Pons (tissue), 1 donor: ENCODE data around the gene LMTK2.
"Not testable (repeated sequence)": the region's sequence is repeated elsewhere in the genome, so short reads cannot be mapped to it uniquely, and the experiment has no call there.

Experiments
- DNase-seq: peaks from one replicate; pipeline ENCODE4 v3.0.0-alpha.2; 2016; ENCODE audit warnings: low spot score

Gene LMTK2

DNA sequence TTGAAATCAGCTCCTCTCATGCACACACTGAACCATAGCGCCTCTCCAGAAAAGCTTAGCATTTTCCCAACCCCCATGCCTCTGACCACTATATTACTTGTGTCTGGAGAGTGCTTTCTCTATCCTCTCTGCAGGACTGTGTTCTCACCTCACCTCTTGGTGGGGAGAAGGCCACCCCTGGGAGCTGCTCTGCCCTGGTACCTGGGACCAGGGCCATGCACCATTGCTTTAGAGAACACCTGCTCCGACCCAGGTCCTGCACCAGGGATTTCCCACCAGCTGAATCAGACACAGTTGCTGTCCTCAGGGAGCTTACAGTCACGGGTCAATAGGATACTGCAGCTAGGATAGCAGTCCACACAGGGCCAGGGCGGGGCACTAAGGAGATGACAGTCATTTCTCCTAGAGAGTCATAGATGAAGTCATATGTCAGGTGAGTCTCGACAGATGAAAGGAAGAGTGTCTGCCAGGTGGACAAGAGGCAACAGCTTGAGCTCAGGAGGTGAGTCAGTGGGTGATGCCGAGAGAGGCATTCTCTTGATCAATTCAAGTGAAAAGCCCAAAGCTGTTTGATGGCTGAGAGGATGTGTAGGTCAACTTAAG lies 619 bp upstream of the LMTK2 start:
- peak; percentile 32 for DNase-seq

DNA sequence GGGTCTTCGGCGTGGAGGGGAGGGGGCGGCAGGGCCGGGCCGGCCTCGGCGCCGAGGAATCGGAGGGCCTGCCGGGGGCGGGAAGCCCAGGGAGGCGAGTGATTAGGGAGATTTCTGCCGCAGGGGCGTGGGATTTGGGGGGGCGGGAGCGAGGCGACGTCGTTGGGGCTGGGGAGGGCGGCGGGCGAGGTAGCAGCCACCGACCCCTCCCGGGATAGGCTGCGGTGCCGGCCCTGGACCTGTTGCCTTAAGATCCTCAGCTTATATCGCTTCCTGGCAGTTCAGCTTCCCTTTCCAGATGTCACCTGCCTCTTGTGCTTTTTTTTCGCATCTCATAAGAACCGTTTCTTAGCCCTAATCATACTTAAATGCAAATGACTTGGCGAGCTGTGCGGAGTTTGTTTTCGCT lies 655 bp downstream of the LMTK2 start:
- no peak for DNase-seq

DNA sequence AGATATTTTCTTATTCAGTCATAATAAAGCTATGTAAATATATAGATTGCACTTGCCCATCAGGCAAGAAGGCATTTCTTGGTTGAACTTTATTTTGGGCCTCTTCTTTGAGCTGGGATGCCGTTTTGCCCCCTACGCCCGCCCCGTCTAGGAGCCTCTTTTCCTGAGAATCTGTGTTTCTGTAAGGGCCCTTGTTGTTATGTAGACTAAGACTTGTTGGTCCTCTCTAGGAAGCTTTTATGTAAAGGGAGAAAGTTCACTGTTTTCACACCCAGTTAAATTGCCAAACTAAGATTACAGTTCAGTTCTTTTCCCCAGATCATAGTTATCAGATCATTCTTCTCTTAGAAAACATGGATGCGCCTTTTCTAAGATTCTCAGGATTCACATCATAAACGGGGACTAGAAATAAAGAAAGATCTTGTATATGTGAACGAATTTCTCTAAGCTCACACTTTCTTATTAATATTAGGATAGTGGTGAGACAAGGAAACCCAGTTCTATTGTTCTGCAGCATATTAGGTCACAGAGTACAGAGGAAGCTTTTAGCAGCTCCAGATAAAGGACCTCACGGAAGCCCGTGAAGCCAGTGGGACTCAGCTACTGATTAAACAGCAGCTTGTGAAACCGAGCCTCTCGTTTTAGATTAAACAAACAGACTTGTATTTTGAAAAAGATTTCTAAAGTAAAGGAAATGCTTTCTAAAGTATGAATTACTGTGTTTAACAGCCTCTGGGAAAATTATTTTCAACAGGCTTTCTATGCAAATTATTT lies 3.8 kb downstream of the LMTK2 start:
- peak; percentile 66 for DNase-seq

DNA sequence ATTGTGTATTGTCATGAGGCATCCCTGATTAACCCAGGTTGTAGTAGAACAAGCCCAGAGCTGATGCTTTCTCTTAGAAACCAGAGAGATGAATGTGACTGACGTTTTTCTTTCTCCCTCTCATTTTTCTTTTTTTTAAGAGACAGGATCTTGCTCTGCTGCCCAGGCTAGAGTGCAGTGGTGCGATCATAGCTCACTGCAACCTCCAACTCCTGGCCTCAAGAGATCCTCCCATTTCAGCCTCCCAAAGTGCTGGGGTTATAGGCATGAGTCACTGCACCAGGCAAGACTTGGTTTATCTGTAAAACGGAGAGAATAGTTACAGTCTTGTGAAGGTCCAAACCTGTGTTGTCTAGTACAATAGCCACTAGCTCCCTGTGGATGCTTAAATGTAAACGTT lies 5.4 kb downstream of the LMTK2 start:
- no peak for DNase-seq

DNA sequence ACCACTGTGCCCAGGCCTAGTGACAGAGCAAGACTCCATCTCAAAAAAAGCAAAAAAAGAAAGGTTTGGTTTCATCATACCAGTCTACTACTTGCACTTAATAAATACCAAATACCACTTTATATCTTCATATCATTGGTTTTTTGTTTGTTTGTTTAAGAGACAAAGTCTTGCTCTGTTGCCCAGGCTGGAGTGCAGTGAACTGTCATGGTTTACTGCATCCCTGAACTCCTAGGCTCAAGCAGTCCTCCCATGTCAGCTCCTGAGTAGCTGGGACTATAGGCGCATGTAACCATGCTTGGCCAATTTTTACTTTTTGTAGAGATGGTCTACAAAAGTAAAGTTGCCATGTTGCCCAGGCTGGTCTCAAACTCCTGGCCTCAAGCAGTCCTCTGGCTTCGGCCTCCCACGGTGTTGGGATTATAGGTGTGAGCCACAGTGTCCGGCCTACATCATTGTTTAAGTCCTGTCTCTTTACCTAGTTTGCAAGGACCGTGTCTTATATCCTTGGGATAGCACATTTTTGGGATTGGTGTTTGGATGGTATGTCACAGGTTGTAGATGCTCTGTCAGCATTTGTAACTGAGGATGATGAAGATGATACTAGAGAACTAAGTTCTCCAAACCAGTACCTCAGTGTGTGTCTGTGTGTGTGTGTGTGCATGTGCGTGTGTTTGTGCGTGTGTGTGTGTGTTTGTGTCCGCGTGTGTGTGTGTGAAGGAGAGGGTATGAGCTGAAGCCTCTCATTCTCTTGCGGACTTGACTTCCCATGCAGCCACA lies 9.3 kb downstream of the LMTK2 start:
- DNase-seq, result no peak

DNA sequence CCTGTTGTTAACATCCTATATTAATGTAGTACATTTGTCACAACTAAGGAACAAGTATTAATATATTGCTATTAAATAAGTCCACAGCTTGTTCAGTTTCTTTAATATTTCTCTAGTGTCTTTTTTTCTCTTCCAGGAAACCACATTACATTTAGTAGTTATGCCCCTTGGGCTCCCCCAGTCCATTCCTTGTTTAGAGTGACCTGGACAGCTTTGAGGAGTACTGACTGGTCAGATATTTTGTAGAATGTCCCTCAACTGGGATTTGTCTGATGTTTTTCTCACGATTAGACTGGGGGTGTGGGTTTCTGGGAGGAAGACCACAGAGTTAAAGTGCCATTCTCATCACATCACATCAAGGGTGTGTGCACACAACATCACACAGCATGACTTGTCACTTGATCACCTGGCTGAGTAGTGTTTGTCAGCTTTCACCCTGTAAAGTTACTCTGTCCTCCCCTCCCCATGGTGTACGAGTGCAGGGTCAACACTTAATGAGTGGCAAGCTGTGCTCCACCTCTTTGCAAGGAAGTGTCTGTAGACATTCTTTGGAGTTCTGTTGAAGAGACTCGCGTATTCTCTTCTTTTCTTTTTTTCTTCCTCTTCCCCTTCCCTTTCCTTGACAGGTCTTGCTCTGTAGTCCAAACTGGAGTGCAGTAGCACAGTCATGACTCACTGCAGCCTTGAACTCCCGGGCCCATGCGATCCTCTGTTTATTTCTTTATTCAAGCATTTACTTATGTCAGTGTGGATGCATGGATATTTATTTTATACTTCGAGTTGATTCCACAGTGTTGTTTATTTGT lies 10.2 kb downstream of the LMTK2 start:
- DNase-seq, result no peak

DNA sequence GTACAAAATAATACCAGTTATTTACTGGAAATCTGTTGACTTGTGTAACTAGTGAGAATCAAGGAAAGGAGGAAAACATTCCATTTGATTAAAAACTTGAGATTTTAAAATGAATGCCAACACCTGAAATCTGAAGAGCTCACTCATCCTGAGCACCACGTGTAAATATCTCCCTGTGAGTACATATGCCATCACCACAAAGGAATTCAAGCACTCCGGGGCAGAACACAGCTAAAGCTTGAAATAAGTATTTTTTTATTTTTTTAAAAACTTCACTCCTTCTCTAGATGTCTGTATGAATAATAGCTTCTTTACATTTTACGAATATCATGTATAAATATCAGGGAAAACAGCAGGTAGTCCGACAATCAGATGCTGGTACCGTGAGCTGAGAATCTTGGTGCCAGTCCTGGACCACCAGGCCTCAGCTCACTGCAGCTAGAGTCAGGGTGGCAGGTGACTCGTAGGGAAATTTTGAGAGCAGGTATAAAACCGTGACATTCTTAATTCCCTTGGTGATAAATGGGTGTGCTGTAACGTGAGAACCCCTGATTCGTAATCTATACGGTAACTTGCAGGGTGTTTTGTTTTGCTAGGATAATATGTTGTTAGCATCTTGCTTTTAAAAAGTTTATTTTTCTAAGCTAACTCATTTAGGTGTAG lies 12.7 kb downstream of the LMTK2 start:
- DNase-seq, result no peak

DNA sequence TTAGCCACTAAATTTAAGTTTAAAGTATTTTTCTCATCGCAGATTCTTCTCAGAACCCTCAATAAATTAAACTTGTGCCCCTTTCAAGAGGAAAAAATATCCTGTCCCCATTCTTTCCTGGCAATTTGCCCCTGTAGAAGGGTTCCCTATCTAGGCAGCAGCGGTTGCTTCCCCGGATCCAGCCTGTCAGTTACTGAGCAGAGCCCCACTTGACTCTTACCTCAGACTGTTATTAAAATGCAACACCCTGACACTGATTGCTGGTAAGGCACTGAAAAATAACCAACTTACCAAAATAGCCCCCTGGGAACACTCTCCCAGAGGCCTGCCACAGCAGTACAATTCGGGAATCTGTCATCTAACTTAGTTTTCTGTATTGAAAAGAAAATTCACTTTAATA lies 13.9 kb downstream of the LMTK2 start:
- no peak for DNase-seq

DNA sequence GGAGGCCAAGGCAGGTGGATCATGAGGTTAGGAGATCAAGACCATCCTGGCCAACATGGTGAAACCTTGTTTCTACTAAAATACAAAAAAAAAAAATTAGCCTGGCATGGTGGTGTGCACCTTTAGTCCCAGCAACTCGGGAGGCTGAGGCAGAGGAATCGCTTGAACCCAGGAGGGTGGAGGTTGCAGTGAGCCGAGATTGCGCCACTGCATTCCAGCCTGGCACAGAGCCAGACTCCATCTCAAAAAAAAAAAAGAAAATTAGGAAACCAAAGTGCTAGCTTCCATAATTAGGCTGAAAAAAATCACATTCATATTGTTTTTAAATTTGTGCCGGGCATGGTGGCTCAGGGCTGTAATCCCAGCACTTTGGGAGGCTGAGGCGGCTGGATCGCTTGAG lies 14.7 kb downstream of the LMTK2 start:
- not testable (repeated sequence) for DNase-seq

DNA sequence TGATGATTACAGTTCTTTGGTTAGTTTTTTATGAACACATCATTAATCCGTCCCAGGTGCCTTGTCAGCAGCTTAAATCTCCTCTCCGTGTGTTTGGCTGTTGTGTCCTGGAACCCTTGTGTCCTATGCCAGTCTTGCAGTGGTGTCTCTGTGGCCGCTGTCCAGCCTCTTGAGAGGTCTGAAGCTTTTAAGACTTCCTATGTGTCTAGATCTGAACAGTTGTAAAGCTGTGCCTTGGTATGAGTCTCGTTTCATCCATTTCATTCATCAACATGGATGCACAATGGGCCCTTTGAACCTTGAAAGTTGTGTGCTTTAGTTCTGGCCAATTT lies 16.7 kb downstream of the LMTK2 start:
- no peak for DNase-seq

DNA sequence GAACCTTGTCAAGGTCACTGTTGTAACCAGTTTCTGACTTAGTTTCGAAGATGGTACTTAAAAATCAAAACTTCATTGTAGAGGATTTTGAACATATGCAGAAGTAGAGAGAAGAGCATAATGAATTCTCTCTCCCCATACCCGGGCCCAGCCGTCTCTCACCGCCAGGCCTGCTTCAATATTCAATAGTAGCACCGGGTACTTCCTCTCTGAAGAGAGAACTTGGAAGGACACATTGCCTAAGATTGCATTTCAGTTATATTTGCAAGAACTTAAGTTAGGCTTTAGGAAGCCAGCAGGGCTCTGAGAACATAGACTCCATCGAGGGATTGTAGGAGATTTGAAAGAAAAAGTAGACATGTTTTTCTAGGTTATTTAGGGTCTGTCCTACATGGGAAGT lies 19.1 kb downstream of the LMTK2 start:
- no peak for DNase-seq

DNA sequence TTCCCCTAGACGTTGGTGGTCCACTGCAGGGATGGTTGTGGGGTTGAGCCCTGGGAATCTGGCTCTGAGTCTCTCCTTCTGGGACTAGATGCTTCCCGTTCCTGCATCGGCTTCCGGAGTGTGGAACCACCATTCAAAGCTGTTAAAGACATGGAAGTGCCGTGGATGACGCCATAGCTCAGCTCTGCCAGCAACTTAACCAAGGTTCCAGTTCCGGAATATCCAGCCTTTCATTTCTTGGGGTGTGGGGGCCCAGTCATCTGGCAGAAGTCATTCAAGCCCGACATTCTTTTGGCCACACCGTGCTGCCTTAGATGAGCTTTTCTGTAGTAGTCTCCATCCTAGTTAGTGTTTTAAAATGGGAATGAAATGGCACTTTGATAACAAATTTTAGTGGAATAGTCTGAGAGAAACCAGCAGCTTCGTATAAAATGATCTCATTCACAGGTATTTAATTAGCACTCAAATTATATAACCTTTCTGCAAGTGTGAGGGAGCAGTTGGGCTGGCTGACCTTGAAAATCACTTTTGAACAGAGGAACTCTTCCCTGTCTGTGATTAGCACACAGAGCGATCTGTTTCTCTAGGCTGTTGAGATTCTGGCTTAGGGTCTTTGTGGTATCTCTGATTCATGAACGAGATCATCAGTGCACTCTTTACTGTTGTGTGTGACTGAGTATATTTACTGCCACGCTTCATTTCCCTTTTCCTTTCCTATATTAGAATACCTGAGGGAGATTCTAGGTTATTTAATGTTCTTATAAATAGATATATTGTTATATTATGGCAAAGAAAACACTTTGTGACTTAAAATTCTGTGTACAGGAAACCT lies 19.9 kb downstream of the LMTK2 start:
- no peak for DNase-seq

DNA sequence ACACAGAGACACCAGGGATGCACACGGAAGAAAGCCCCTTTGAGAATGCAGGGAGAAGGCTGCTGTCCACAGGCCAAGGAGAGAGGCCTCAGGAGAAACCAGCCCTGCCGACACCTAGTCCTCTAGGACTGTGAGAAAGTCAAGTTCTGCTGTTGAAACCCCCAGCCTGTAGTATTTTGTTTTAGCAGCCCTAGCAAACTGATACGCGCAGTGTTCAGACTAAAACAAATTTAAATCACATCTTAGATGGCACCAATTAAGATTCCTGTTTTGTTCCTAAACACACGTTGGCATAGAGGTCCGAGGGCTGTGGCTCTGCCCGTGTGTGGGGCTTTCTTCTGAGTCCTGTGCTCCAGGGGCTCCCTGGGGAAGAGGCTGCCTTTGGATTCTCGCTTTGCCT lies 21.7 kb downstream of the LMTK2 start:
- DNase-seq, result no peak

DNA sequence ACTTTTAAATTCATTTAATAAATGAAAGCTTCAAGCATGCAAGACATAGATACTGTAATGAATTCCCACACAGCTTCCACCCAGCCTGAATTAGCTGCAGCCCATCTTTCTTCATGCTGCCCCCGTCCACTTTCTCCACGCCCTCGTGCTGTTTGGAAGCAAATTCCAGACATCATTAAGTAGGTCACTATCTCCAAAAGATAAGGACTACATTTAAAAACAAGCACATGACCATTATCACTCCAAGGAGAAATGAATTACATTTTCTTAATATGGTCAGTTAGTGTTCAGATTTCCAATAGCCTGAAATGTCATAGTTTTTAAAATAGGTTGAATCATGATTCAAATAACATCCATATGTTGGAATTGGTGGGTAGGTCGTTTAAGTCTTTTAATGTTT lies 24.3 kb downstream of the LMTK2 start:
- no peak for DNase-seq

DNA sequence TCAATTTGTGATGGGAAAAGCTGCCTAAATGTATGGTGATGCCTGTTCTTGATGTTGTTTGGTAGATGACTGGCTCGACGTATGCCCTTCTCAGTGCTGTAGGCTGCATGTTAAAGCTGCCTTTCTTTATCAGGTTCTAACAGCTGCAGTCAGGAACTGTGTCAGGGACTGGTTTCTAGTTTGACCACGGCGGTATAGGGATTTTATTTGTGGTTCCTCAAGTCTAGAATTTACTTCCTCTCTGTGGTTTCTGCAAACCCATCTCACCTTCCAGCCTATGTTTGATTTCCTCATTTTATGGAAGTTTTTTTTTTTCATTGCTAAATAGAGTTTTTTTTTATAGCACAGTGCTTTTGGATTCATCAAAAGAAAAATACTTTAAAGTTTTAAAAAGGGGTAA lies 26.5 kb downstream of the LMTK2 start:
- peak; percentile 79 for DNase-seq

DNA sequence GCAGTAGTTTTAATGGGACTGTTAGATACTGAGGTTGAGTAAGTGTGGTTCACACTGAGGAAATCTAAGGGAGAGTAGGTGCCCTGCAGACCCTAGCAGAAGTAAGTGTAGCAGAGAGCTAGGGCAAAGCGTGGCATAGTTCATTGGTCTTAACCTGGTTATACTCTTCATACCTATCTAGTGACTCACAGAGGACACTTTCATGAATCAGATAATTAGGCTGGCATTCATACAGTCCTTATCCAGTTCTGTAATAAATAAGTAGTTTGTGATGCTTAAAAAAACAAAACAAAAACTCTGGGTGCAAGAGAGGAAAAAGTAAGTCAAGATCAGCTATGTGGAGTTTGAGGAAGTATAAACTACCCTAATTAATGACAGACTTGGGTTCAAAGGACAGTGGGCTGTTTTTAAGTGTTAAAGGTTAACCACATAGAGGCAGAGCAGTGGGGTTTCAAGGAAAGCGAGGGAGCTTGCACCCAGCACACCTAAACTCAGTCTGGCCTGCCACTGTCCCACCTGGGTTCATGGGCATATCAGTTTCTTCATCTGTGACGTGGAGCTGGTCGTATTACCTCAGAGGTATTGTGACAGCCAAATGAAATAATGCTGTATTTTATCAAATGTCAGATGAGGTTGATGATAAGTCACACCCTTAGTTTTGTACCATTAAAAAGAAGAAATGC lies 27.1 kb downstream of the LMTK2 start:
- DNase-seq, result no peak

DNA sequence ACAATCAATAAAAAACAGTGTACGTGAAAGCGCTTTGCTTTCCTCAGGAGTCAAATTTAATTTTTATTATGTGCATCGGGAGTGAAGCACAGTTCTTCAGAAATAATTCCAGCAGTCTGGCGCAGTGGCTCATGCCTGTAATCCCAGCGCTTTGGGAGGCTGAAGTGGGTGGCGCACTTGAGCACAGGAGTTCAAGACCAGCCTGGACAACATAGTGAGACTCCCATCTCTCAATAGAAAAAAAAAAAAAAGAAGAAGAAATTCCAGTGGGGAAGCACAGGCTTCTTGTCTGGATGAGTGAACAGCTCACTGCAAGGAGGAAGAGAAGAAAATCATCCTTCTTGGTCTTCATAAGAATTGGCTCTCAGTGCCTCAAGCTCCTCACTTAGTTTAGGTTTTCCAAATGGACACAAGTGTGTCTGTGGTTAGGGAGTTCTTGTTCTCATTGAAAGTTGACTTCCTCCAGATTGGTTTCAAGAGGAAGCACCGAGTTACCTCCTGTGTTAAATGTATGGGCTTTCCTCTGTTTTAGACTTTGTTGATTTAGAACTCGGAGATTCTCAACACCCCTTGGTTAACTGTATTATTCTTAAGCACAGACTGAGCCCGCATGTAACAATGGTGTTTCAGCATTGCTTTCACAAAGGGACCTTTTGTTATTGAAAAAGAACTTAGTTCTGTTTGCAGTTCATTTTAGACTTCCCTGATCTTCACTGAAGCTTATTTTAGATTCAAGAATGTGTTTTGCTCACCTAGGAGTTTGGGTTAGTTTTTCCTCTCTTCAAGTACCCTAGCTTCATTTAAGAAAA lies 28.0 kb downstream of the LMTK2 start:
- DNase-seq, result peak; percentile 28

DNA sequence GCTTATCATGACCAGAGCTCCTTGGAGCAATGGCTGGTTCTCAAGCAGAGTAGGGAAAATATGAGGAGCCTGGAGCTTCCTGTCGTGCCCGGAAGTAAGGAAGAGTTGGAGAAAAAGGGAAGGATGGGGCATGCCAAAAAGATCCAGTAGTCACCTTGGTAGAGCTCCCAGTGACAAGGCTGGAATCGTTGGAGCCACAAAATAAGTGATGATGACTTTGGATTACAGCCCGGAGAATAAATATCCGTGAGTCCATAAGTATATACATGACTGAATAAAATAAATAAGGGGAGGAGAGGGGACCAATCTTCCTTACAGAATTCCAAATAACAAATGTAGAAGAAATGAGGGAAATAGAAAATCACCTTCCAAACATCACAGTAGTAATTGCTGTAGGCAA lies 29.3 kb downstream of the LMTK2 start:
- DNase-seq, result no peak

DNA sequence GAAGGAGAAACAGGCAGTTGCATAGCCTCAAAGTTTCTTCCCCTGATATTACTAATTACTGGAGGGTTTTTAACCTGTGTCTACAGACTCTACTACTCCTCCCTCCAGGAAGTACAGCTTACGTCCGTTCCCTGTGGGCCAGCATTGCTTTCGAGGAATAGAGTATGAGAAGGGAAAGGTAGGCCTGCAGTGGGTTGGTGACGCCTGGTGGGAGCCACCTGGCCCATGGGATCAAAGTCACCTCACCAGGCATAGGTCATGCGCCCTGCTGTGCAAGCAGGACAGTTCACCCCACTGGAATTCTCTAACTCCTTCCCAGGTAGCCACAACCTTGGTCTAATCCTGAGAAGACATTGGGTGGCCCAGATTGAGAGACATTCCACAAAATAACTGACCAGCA lies 29.8 kb downstream of the LMTK2 start:
- DNase-seq, result no peak
